MM.1S (cell line): Measurements from ENCODE around the gene POLR3GL.

Experiments used
- DNase-seq: peaks from one replicate; pipeline ENCODE4 v3.0.0-alpha.2; 2015
- H2AFZ ChIP-seq: fragments of 300-600 bp; sonication (generic); 2 replicates; pipeline ENCODE4 v1.6.0; 2016; ENCODE audit warnings: antibody characterized with exemption, low read length
- H3F3A ChIP-seq: fragments of 300-600 bp; sonication (generic); 2 replicates; pipeline ENCODE4 v1.6.1; 2016; ENCODE audit warnings: mild to moderate bottlenecking, antibody characterized with exemption, low read length, moderate library complexity, mixed read lengths; ENCODE audit not compliant: insufficient read depth
- H3K27ac ChIP-seq: fragments of 300-600 bp; sonication (generic); 2 replicates; pipeline ENCODE4 v1.5.1; 2016; ENCODE audit warnings: mild to moderate bottlenecking, low read length
- H3K27me3 ChIP-seq: fragments of 300-600 bp; sonication (generic); replicated peaks from 2 replicates; pipeline ENCODE4 v1.6.0; 2016; ENCODE audit warnings: low read length; ENCODE audit not compliant: insufficient read depth
- H3K36me3 ChIP-seq: fragments of 300-600 bp; sonication (generic); replicated peaks from 2 replicates; pipeline ENCODE4 v1.6.1; 2016; ENCODE audit warnings: mild to moderate bottlenecking, low read length, mixed read lengths; ENCODE audit not compliant: insufficient read depth
- H3K4me1 ChIP-seq: fragments of 300-600 bp; sonication (generic); 2 replicates; pipeline ENCODE4 v1.6.1; 2016; ENCODE audit warnings: low read length, mixed read lengths
- H3K4me2 ChIP-seq: fragments of 300-600 bp; sonication (generic); 2 replicates; pipeline ENCODE4 v1.6.0; 2016; ENCODE audit warnings: low read depth, low read length
- H3K4me3 ChIP-seq: fragments of 300-600 bp; sonication (generic); 2 replicates; pipeline ENCODE4 v1.5.1; 2016; ENCODE audit warnings: low read length, mixed read lengths
- H3K79me2 ChIP-seq: fragments of 300-600 bp; sonication (generic); 2 replicates; pipeline ENCODE4 v1.6.1; 2016; ENCODE audit warnings: mixed run types, low read length, mixed read lengths
- H3K9ac ChIP-seq: fragments of 300-600 bp; sonication (generic); 2 replicates; pipeline ENCODE4 v1.6.1; 2016; ENCODE audit warnings: low read length, mixed read lengths
- H3K9me2 ChIP-seq: fragments of 300-600 bp; sonication (generic); replicated peaks from 2 replicates; pipeline ENCODE4 v1.6.1; 2016; ENCODE audit warnings: mild to moderate bottlenecking, low read length, mixed read lengths; ENCODE audit not compliant: insufficient read depth
- H3K9me3 ChIP-seq: fragments of 300-600 bp; sonication (generic); replicated peaks from 2 replicates; pipeline ENCODE4 v1.6.1; 2016; ENCODE audit warnings: mild to moderate bottlenecking, low read length, mixed read lengths; ENCODE audit not compliant: insufficient read depth
- H4K20me1 ChIP-seq: fragments of 300-600 bp; sonication (generic); 2 replicates; pipeline ENCODE4 v1.6.1; 2016; ENCODE audit warnings: mild to moderate bottlenecking, low read length, moderate library complexity, mixed read lengths; ENCODE audit not compliant: insufficient read depth
- CTCF ChIP-seq: fragments of 300-600 bp; sonication (generic); IDR thresholded peaks from 2 replicates; pipeline ENCODE4 v1.5.1; 2016; ENCODE audit warnings: antibody characterized with exemption, low read length, mixed read lengths
- EZH2 ChIP-seq: fragments of 300-600 bp; sonication (generic); optimal IDR thresholded peaks from 2 replicates; pipeline ENCODE3; 2017; ENCODE audit warnings: low read depth, mild to moderate bottlenecking, antibody characterized with exemption, low read length, mixed read lengths
- EZH2phosphoT487 ChIP-seq: fragments of 300-600 bp; sonication (generic); IDR thresholded peaks from 2 replicates; pipeline ENCODE4 v1.6.1; 2018; ENCODE audit warnings: antibody characterized with exemption, low read length

Gene POLR3GL

GRCh38 chr1:145956781-145957442 is 7.6 kb upstream of the POLR3GL start:
- H3K9ac ChIP-seq, result peak overlapping the region; percentile 20; the same call in 1 of the 2 replicates
- peaks cover 45% of the 10 kb centered on the region for H3K27me3 ChIP-seq
- no peak for DNase-seq
- peak overlapping the region; percentile 76 for H2AFZ ChIP-seq
- H3F3A ChIP-seq, result peaks cover 9% of the 10 kb centered on the region; the same call in 1 of the 2 replicates
- H3K79me2 ChIP-seq, result no peaks in the 10 kb centered on the region
- H3K9me3 ChIP-seq, result no peaks in the 10 kb centered on the region
- H3K27ac ChIP-seq, result no peak overlapping the region
- no peaks in the 10 kb centered on the region for H4K20me1 ChIP-seq
- TF ChIP-seq EZH2, result no peak
- TF ChIP-seq CTCF, result no peak
- no peak for TF ChIP-seq EZH2phosphoT487
- peaks cover 29% of the 10 kb centered on the region for H3K4me1 ChIP-seq
- H3K4me2 ChIP-seq, result peak overlapping the region; percentile 78
- no peaks in the 10 kb centered on the region for H3K36me3 ChIP-seq
- peak overlapping the region; percentile 63 for H3K4me3 ChIP-seq
- no peaks in the 10 kb centered on the region for H3K9me2 ChIP-seq

GRCh38 chr1:145957443-145958319 is 6.8 kb upstream of the POLR3GL start, which contains the start of gene LIX1L:
Gene LIX1L (minus strand): TSS chr1:145958017. CDS start chr1:145957927, 90 bp downstream.
- H3K79me2 ChIP-seq, result no peaks in the 10 kb centered on the region
- H4K20me1 ChIP-seq, result no peaks in the 10 kb centered on the region
- H3K4me2 ChIP-seq, result peak within 1 kb of the TSS; percentile 78
- peak; percentile 99 for DNase-seq
- H3K27me3 ChIP-seq, result peaks cover 51% of the 10 kb centered on the region
- H3F3A ChIP-seq, result peaks cover 9% of the 10 kb centered on the region; the same call in 1 of the 2 replicates
- peak within 1 kb of the TSS; percentile 76 for H2AFZ ChIP-seq
- peaks cover 33% of the 10 kb centered on the region for H3K4me1 ChIP-seq
- H3K9ac ChIP-seq, result peak within 1 kb of the TSS; percentile 20; the same call in 1 of the 2 replicates
- no peaks in the 10 kb centered on the region for H3K9me2 ChIP-seq
- peak within 1 kb of the TSS; percentile 63 for H3K4me3 ChIP-seq
- no peaks in the 10 kb centered on the region for H3K36me3 ChIP-seq
- no peak for TF ChIP-seq EZH2phosphoT487
- TF ChIP-seq CTCF, result no peak
- TF ChIP-seq EZH2, result no peak
- no peak within 1 kb of the TSS for H3K27ac ChIP-seq
- H3K9me3 ChIP-seq, result no peaks in the 10 kb centered on the region

- Histone ChIP-seq H3F3A (peaks cover 15% of the 10 kb centered on the region; the same call in 1 of the 2 replicates), H2AFZ (no peak overlapping the region), H3K4me2 (peak overlapping the region; percentile 78; the same call in 1 of the 2 replicates), H3K4me3 (no peak overlapping the region), H4K20me1 (no peaks in the 10 kb centered on the region), H3K9ac (no peak overlapping the region), H3K9me3 (no peaks in the 10 kb centered on the region), H3K27me3 (peaks cover 62% of the 10 kb centered on the region), H3K9me2 (no peaks in the 10 kb centered on the region), H3K79me2 (no peaks in the 10 kb centered on the region), H3K27ac (no peak overlapping the region), H3K36me3 (no peaks in the 10 kb centered on the region), H3K4me1 (peaks cover 42% of the 10 kb centered on the region)
- no peak for DNase-seq
- TF ChIP-seq EZH2phosphoT487 (no peak), EZH2 (no peak), CTCF (no peak)
Measured at GRCh38 chr1:145958734-145959133, 5.8 kb upstream of the POLR3GL start.
